Astrocyte (in vitro differentiated cells and primary cell): ENCODE data around the gene ARIH2. TPM values are rescaled to one million over a fixed set of nuclear protein-coding genes. Genes with fewer than 3 reads are reported as not detected.

Experiments
- DNase-seq: peaks from one replicate; pipeline ENCODE4 v3.0.0-alpha.2; 2010; ENCODE audit warnings: low read depth
- FAIRE-seq: peaks from 2 replicates; lab custom pipeline; 2011; peaks lifted over from hg19 to GRCh38; lab: Jason Lieb, UNC
- H2AFZ ChIP-seq: 2 replicates; pipeline ENCODE4 v1.6.0; 2012; ENCODE audit warnings: low read depth, low read length, inconsistent platforms
- H3K27ac ChIP-seq: 2 replicates; pipeline ENCODE4 v1.5.1; 2011; ENCODE audit warnings: low read depth, low read length, inconsistent platforms
- H3K27me3 ChIP-seq: 2 replicates; pipeline ENCODE4 v1.6.0; 2011; ENCODE audit warnings: low read length, inconsistent platforms; ENCODE audit not compliant: insufficient read depth
- H3K36me3 ChIP-seq: 2 replicates; pipeline ENCODE4 v1.5.1; 2011; ENCODE audit warnings: low read length, inconsistent platforms; ENCODE audit not compliant: insufficient read depth
- H3K4me1 ChIP-seq: 2 replicates; pipeline ENCODE4 v1.5.1; 2011; ENCODE audit warnings: low read length, inconsistent platforms; ENCODE audit not compliant: insufficient read depth
- H3K4me2 ChIP-seq: 2 replicates; pipeline ENCODE4 v1.6.0; 2012; ENCODE audit warnings: low read length, inconsistent platforms
- H3K4me3 ChIP-seq: 2 replicates; pipeline ENCODE4 v1.5.1; 2011; ENCODE audit warnings: low read depth, mild to moderate bottlenecking, low read length, inconsistent platforms; ENCODE audit not compliant: insufficient read depth
- H3K79me2 ChIP-seq: 2 replicates; pipeline ENCODE4 v1.6.0; 2012; ENCODE audit warnings: mild to moderate bottlenecking, low read length, inconsistent platforms; ENCODE audit not compliant: insufficient read depth
- H3K9ac ChIP-seq: 2 replicates; pipeline ENCODE4 v1.6.0; 2012; ENCODE audit warnings: mild to moderate bottlenecking, low read length, inconsistent platforms
- H3K9me3 ChIP-seq: 2 replicates; pipeline ENCODE4 v1.5.1; 2012; ENCODE audit warnings: low read depth, mild to moderate bottlenecking, low read length, inconsistent platforms; ENCODE audit not compliant: insufficient read depth
- H4K20me1 ChIP-seq: 2 replicates; pipeline ENCODE4 v1.6.0; 2012; ENCODE audit warnings: low read length, inconsistent platforms; ENCODE audit not compliant: insufficient read depth
- H3K27ac Mint-ChIP-seq: one replicate; pipeline ENCODE4 v1.8.0; 2021; ENCODE audit warnings: mild to moderate bottlenecking, mixed read lengths; ENCODE audit not compliant: unreplicated experiment
- H3K27me3 Mint-ChIP-seq: one replicate; pipeline ENCODE4 v1.8.0; 2021; ENCODE audit warnings: low read depth, mixed read lengths; ENCODE audit not compliant: unreplicated experiment
- H3K36me3 Mint-ChIP-seq: one replicate; pipeline ENCODE4 v1.8.0; 2021; ENCODE audit warnings: low read depth, mixed read lengths; ENCODE audit not compliant: unreplicated experiment
- H3K4me1 Mint-ChIP-seq: one replicate; pipeline ENCODE4 v1.8.0; 2021; ENCODE audit warnings: low read depth, mixed read lengths; ENCODE audit not compliant: unreplicated experiment
- H3K4me3 Mint-ChIP-seq: one replicate; pipeline ENCODE4 v1.8.0; 2021; ENCODE audit warnings: mild to moderate bottlenecking, moderate library complexity, mixed read lengths; ENCODE audit not compliant: unreplicated experiment
- H3K9me3 Mint-ChIP-seq: one replicate; pipeline ENCODE4 v1.8.0; 2021; ENCODE audit warnings: mild to moderate bottlenecking, mixed read lengths; ENCODE audit not compliant: unreplicated experiment
- EZH2 ChIP-seq: IDR thresholded peaks from 2 replicates; pipeline ENCODE4 v1.6.1; 2012; ENCODE audit warnings: mild to moderate bottlenecking, low read length, inconsistent platforms; ENCODE audit not compliant: insufficient read depth
- total RNA-seq: library from RNA; stranded (reverse); gene quantifications from 2 replicates; pipeline ENCODE4 v1.2.1, GENCODE V29; 2021
- TF ChIP-seq, protein P1 (sequence below): IDR thresholded peaks from 2 replicates; pipeline ENCODE4 v1.5.1; 2011; ENCODE audit warnings: low read depth, mild to moderate bottlenecking, inconsistent platforms, low read length, moderate library complexity; ENCODE audit not compliant: insufficient read depth

The ARIH2 gene
- total RNA-seq, 1 donor from 2014 or later: 94.6 TPM

GRCh38 chr3:49023775-49024174 lies 105.1 kb downstream of the ARIH2 start:
- Histone ChIP-seq H3K4me2 (no peak overlapping the region), H3K27ac (no peak overlapping the region), H3K36me3 (peaks cover 40% of the 10 kb centered on the region), H3K27me3 (no peaks in the 10 kb centered on the region), H4K20me1 (peaks cover 61% of the 10 kb centered on the region), H3K9ac (no peak overlapping the region), H2AFZ (no peak overlapping the region), H3K79me2 (peaks cover 85% of the 10 kb centered on the region), H3K9me3 (no peaks in the 10 kb centered on the region), H3K4me3 (no peak overlapping the region), H3K4me1 (peaks cover 27% of the 10 kb centered on the region)
- H3K4me3 Mint-ChIP-seq: peak overlapping the region; percentile 93
- DNase-seq (no peak), FAIRE-seq (no peak)
- H3K27me3 Mint-ChIP-seq: no peaks in the 10 kb centered on the region
- peaks cover 26% of the 10 kb centered on the region for H3K4me1 Mint-ChIP-seq
- peaks cover 2% of the 10 kb centered on the region for H3K9me3 Mint-ChIP-seq
- no peak overlapping the region for H3K27ac Mint-ChIP-seq
- no peak for TF ChIP-seq EZH2
- TF ChIP-seq, protein P1, sequence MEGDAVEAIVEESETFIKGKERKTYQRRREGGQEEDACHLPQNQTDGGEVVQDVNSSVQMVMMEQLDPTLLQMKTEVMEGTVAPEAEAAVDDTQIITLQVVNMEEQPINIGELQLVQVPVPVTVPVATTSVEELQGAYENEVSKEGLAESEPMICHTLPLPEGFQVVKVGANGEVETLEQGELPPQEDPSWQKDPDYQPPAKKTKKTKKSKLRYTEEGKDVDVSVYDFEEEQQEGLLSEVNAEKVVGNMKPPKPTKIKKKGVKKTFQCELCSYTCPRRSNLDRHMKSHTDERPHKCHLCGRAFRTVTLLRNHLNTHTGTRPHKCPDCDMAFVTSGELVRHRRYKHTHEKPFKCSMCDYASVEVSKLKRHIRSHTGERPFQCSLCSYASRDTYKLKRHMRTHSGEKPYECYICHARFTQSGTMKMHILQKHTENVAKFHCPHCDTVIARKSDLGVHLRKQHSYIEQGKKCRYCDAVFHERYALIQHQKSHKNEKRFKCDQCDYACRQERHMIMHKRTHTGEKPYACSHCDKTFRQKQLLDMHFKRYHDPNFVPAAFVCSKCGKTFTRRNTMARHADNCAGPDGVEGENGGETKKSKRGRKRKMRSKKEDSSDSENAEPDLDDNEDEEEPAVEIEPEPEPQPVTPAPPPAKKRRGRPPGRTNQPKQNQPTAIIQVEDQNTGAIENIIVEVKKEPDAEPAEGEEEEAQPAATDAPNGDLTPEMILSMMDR: no peak
- H3K36me3 Mint-ChIP-seq: peaks cover 19% of the 10 kb centered on the region

- H3K9me3 ChIP-seq: no peaks in the 10 kb centered on the region
- Mint-ChIP-seq H3K4me3 (peak overlapping the region; percentile 93), H3K4me1 (peaks cover 26% of the 10 kb centered on the region), H3K9me3 (peaks cover 2% of the 10 kb centered on the region), H3K27me3 (no peaks in the 10 kb centered on the region), H3K36me3 (peaks cover 20% of the 10 kb centered on the region), H3K27ac (no peak overlapping the region)
- no peak overlapping the region for H3K4me3 ChIP-seq
- peaks cover 31% of the 10 kb centered on the region for H3K4me1 ChIP-seq
- FAIRE-seq (no peak), DNase-seq (no peak)
- TF ChIP-seq, protein P1: no peak
- TF ChIP-seq EZH2: no peak
- no peak overlapping the region for H3K4me2 ChIP-seq
- H3K9ac ChIP-seq: no peak overlapping the region
- no peak overlapping the region for H2AFZ ChIP-seq
- no peak overlapping the region for H3K27ac ChIP-seq
- H3K27me3 ChIP-seq: no peaks in the 10 kb centered on the region
- peaks cover 40% of the 10 kb centered on the region for H3K36me3 ChIP-seq
- H3K79me2 ChIP-seq: peaks cover 89% of the 10 kb centered on the region
- H4K20me1 ChIP-seq: peaks cover 61% of the 10 kb centered on the region
These were observed 105.8 kb downstream of the ARIH2 start for GRCh38 chr3:49024449-49024848.

- Histone ChIP-seq H2AFZ (no peak overlapping the region), H3K4me1 (peaks cover 24% of the 10 kb centered on the region), H3K9me3 (no peaks in the 10 kb centered on the region), H4K20me1 (peaks cover 61% of the 10 kb centered on the region), H3K79me2 (peaks cover 82% of the 10 kb centered on the region), H3K4me3 (no peak overlapping the region), H3K9ac (no peak overlapping the region), H3K36me3 (peaks cover 40% of the 10 kb centered on the region), H3K27me3 (no peaks in the 10 kb centered on the region), H3K27ac (no peak overlapping the region), H3K4me2 (no peak overlapping the region)
- Mint-ChIP-seq H3K4me1 (peaks cover 19% of the 10 kb centered on the region), H3K9me3 (peaks cover 2% of the 10 kb centered on the region), H3K27me3 (no peaks in the 10 kb centered on the region), H3K27ac (no peak overlapping the region), H3K4me3 (peak overlapping the region; percentile 50), H3K36me3 (peaks cover 21% of the 10 kb centered on the region)
- TF ChIP-seq, protein P1: no peak
- TF ChIP-seq EZH2: no peak
- no peak for DNase-seq
- no peak for FAIRE-seq
These were observed 106.6 kb downstream of the ARIH2 start for GRCh38 chr3:49025005-49025792.
